CD4-positive, alpha-beta T cell treated with Interferon alpha-2 for 1 hour (primary cell): ENCODE results near the gene OR10G8.

ENCODE experiments used
- DNase-seq, 2 donors: peaks; one replicate each; pipeline ENCODE4 v3.0.0-alpha.2; 2020 to 2022

OR10G8 gene

GRCh38 chr11:124079631-124080326 lies 53.2 kb downstream of the OR10G8 start:
- no peak for DNase-seq
